HepG2 (cell line): ENCODE results near the gene EFNA2. TPM values are rescaled to one million over a fixed set of nuclear protein-coding genes. Genes with fewer than 3 reads are reported as not detected.

ENCODE experiments used
- BATF2 ChIP-seq: sonication (generic); formaldehyde crosslinking; IDR thresholded peaks from 2 replicates; pipeline ENCODE4 v1.8.0; 2022; ENCODE audit warnings: mild to moderate bottlenecking, missing genetic modification reagents, moderate library complexity
- CAMTA2 ChIP-seq: sonication (generic); formaldehyde crosslinking; IDR thresholded peaks from 2 replicates; pipeline ENCODE4 v1.4.0; 2020; ENCODE audit warnings: mild to moderate bottlenecking, missing genetic modification reagents, borderline replicate concordance
- HCFC1 ChIP-seq: fragments of 150-350 bp; IDR thresholded peaks from 2 replicates; pipeline ENCODE4 v1.6.1; 2014; ENCODE audit warnings: low read depth, low read length
- HNF4A ChIP-seq: sonication (generic); formaldehyde crosslinking; IDR thresholded peaks from 2 replicates; pipeline ENCODE4 v1.4.0; 2020; ENCODE audit warnings: missing genetic modification reagents
- HOXA7 ChIP-seq: sonication (generic); formaldehyde crosslinking; IDR thresholded peaks from 2 replicates; pipeline ENCODE4 v1.8.1; 2022; ENCODE audit warnings: mild to moderate bottlenecking, missing genetic modification reagents, moderate library complexity
- JUNB ChIP-seq: sonication (generic); formaldehyde crosslinking; IDR thresholded peaks from 2 replicates; pipeline ENCODE4 v1.8.0; 2022; ENCODE audit warnings: missing genetic modification reagents, mild to moderate bottlenecking, borderline replicate concordance
- KLF16 ChIP-seq, 2 experiments: sonication (generic) in 1 of 2; formaldehyde crosslinking in 1 of 2; IDR thresholded peaks; 2 replicates each; pipeline versions ENCODE4 v1.6.1 to v1.8.0; 2016 to 2023; ENCODE audit warnings: missing genetic modification reagents in 2 of 2, missing compliant biosample characterization in 1 of 2
- KMT2B ChIP-seq: IDR thresholded peaks from 2 replicates; pipeline ENCODE4 v1.6.1; 2016; ENCODE audit warnings: missing genetic modification reagents, missing compliant biosample characterization
- NFYC ChIP-seq: IDR thresholded peaks from 2 replicates; pipeline ENCODE4 v1.6.1; 2016; ENCODE audit warnings: missing genetic modification reagents, missing compliant biosample characterization
- POGZ ChIP-seq: sonication (generic); formaldehyde crosslinking; IDR thresholded peaks from 2 replicates; pipeline ENCODE4 v1.4.0; 2020; ENCODE audit warnings: mild to moderate bottlenecking, missing genetic modification reagents
- PRPF4 ChIP-seq: fragments of 200-400 bp; formaldehyde crosslinking; IDR thresholded peaks from 2 replicates; pipeline ENCODE4 v1.6.1; 2016; ENCODE audit warnings: low read length, low read depth; ENCODE audit not compliant: poor library complexity, severe bottlenecking
- RBAK ChIP-seq: sonication (generic); formaldehyde crosslinking; IDR thresholded peaks from 2 replicates; pipeline ENCODE4 v1.5.1; 2020; ENCODE audit warnings: mild to moderate bottlenecking, missing genetic modification reagents
- RELA ChIP-seq: sonication (generic); formaldehyde crosslinking; IDR thresholded peaks from 2 replicates; pipeline ENCODE4 v1.4.0; 2020; ENCODE audit warnings: missing genetic modification reagents
- RXRA ChIP-seq: sonication (generic); formaldehyde crosslinking; IDR thresholded peaks from 2 replicates; pipeline ENCODE4 v1.5.1; 2020; ENCODE audit warnings: missing genetic modification reagents
- SAFB2 ChIP-seq: sonication (generic); formaldehyde crosslinking; IDR thresholded peaks from 2 replicates; pipeline ENCODE4 v1.5.1; 2020; ENCODE audit warnings: missing genetic modification reagents, low read depth, mild to moderate bottlenecking, borderline replicate concordance
- SAP130 ChIP-seq: IDR thresholded peaks from 2 replicates; pipeline ENCODE4 v1.6.1; 2016; ENCODE audit warnings: low read depth
- ZBTB14 ChIP-seq: sonication (generic); formaldehyde crosslinking; IDR thresholded peaks from 2 replicates; pipeline ENCODE4 v1.4.0; 2020; ENCODE audit warnings: missing genetic modification reagents
- ZMAT5 ChIP-seq: sonication (generic); formaldehyde crosslinking; IDR thresholded peaks from 2 replicates; pipeline ENCODE4 v1.5.0; 2020; ENCODE audit warnings: mild to moderate bottlenecking, low read depth, missing genetic modification reagents, borderline replicate concordance
- ZNF230 ChIP-seq: sonication (generic); formaldehyde crosslinking; IDR thresholded peaks from 2 replicates; pipeline ENCODE4 v1.4.0; 2020; ENCODE audit warnings: mild to moderate bottlenecking, missing genetic modification reagents
- ZNF441 ChIP-seq: sonication (generic); formaldehyde crosslinking; IDR thresholded peaks from 2 replicates; pipeline ENCODE4 v1.7.0; 2021; ENCODE audit warnings: missing genetic modification reagents, borderline replicate concordance
- ZNF564 ChIP-seq: sonication (generic); formaldehyde crosslinking; IDR thresholded peaks from 2 replicates; pipeline ENCODE4 v1.8.1; 2023; ENCODE audit warnings: mild to moderate bottlenecking, missing genetic modification reagents
- ZNF687 ChIP-seq: sonication (generic); formaldehyde crosslinking; IDR thresholded peaks from 2 replicates; pipeline ENCODE4 v1.5.1; 2020; ENCODE audit warnings: mild to moderate bottlenecking, missing genetic modification reagents, moderate library complexity
- ZNF761 ChIP-seq: sonication (generic); formaldehyde crosslinking; conservative IDR thresholded peaks from 2 replicates; pipeline ENCODE4 v1.4.0; 2020; ENCODE audit warnings: mild to moderate bottlenecking, missing genetic modification reagents
- ZNF792 ChIP-seq: IDR thresholded peaks from 2 replicates; pipeline ENCODE4 v1.6.1; 2016
- polyA plus RNA-seq, 8 experiments: library from polyadenylated mRNA; depleted of rRNA in 3 of 8; stranded (reverse) in 7 of 8; unstranded in 1 of 8; fragments of >200 nt; fragmentation: Illumina TruSeq in 4 of 8; extraction: Trizol in 4 of 8; gene quantifications; 2 replicates each; pipeline versions ENCODE4 v1.2.1 to v1.2.3, GENCODE V29; 2011 to 2016; ENCODE audit warnings: low read depth in 4 of 8, missing spikeins in 1 of 8, mixed read lengths in 1 of 8; ENCODE audit not compliant: insufficient read depth in 1 of 8
- total RNA-seq, 5 experiments: library from RNA; depleted of rRNA; stranded (reverse); fragments of >200 nt; fragmentation: Illumina TruSeq; extraction: Trizol; gene quantifications; 2 replicates each; pipeline ENCODE4 v1.2.3, GENCODE V29; 2016; ENCODE audit warnings: low read depth in 1 of 5

Gene EFNA2
- total and polyA plus RNA-seq, 2 of the 13 experiments (the other 11 are each of a cell fraction or from before 2014, with no cell fraction given) = 6.0 to 9.9 TPM

GRCh38 chr19:1275260-1275975 lies 10.3 kb upstream of the EFNA2 start, which contains the start of gene FAM174C (continued):
- peak; percentile 92 for TF ChIP-seq ZNF687 (CRISPR knock-in tag)
- TF ChIP-seq RBAK (CRISPR knock-in tag) = no peak
- TF ChIP-seq KLF16 (CRISPR knock-in tag; IDR thresholded peaks at IDR 0.05) = peak in 1 of 2 experiments; percentile 16; a peak in 1 of 4 replicates
- 0 out of 2 replicates have a peak, but pooled peaks have one; percentile 48 for TF ChIP-seq ZNF761 (CRISPR knock-in tag)
- peak; percentile 94 for TF ChIP-seq SAP130
- no peak for TF ChIP-seq RELA (CRISPR knock-in tag)
- TF ChIP-seq ZNF230 (CRISPR knock-in tag) = no peak
- TF ChIP-seq NFYC (CRISPR knock-in tag) = peak; percentile 91
- TF ChIP-seq CAMTA2 (CRISPR knock-in tag) = peak; percentile 79; the same call in 1 of the 2 replicates
- no peak for TF ChIP-seq HNF4A (CRISPR knock-in tag)
- no peak for TF ChIP-seq ZMAT5 (CRISPR knock-in tag)
- TF ChIP-seq BATF2 (CRISPR knock-in tag) = 0 out of 2 replicates have a peak, but pooled peaks have one; percentile 23
- no peak for TF ChIP-seq KMT2B (CRISPR knock-in tag)
- TF ChIP-seq HCFC1 = peak; percentile 13
- no peak for TF ChIP-seq ZNF792 (CRISPR knock-in tag)
- TF ChIP-seq RXRA (CRISPR knock-in tag) = no peak; the same call in 1 of the 2 replicates
- TF ChIP-seq HOXA7 (CRISPR knock-in tag) = no peak
- TF ChIP-seq ZNF564 (CRISPR knock-in tag) = peak; percentile 89
- TF ChIP-seq JUNB = peak; percentile 22; the same call in 1 of the 2 replicates
- TF ChIP-seq PRPF4 = no peak
- TF ChIP-seq POGZ = no peak; the same call in 1 of the 2 replicates
- TF ChIP-seq ZBTB14 (CRISPR knock-in tag) = no peak
- TF ChIP-seq SAFB2 (CRISPR knock-in tag) = peak; percentile 58; the same call in 1 of the 2 replicates
- peak; percentile 55 for TF ChIP-seq ZNF441 (CRISPR knock-in tag)
